GM13976 (cell line): Measurements from ENCODE around the gene PCCB.
"Not testable (repeated sequence)": the region's sequence is repeated elsewhere in the genome, so short reads cannot be mapped to it uniquely, and the experiment has no call there.

ENCODE experiments used
- DNase-seq: peaks from one replicate; pipeline ENCODE4 v3.0.0; 2012; ENCODE audit warnings: low spot score
- CTCF ChIP-seq: IDR thresholded peaks from 2 replicates; pipeline ENCODE4 v1.5.1; 2012; ENCODE audit warnings: borderline replicate concordance, mild to moderate bottlenecking; ENCODE audit not compliant: insufficient read depth; ENCODE audit errors: extremely low read depth, missing control alignments, control extremely low read depth
- in situ Hi-C: fragments of 300-500 bp; cut with MboI; formaldehyde crosslinking; loops from one replicate; pipeline ENCODE4 v1.12.0; 2022; ENCODE audit warnings: low sequenced_read_pairs, mixed read lengths, inconsistent platforms; ENCODE audit not compliant: unreplicated experiment

The PCCB gene

GRCh38 chr3:136258199-136258598 is 8.1 kb downstream of the PCCB start:
- DNase-seq = no peak
- in situ Hi-C loops = no loop called here
- TF ChIP-seq CTCF = no peak

- DNase-seq = no peak
- TF ChIP-seq CTCF = no peak
- in situ Hi-C loops = no loop called here
These were observed 11.7 kb downstream of the PCCB start for GRCh38 chr3:136261826-136262225.

GRCh38 chr3:136262559-136262958 is 12.4 kb downstream of the PCCB start:
- no peak for DNase-seq
- TF ChIP-seq CTCF = no peak
- in situ Hi-C loops = no loop called here

GRCh38 chr3:136263251-136263650 is 13.1 kb downstream of the PCCB start:
- TF ChIP-seq CTCF = no peak
- no peak for DNase-seq
- in situ Hi-C loops = no loop called here

GRCh38 chr3:136266468-136267125 is 16.5 kb downstream of the PCCB start:
- DNase-seq = peak; percentile 43
- in situ Hi-C loops = not testable (repeated sequence)

- DNase-seq = no peak
- in situ Hi-C loops = no loop called here
- TF ChIP-seq CTCF = no peak
These were observed 17.1 kb downstream of the PCCB start for GRCh38 chr3:136267235-136267634.

GRCh38 chr3:136270179-136270578 is 20.0 kb downstream of the PCCB start:
- in situ Hi-C loops = no loop called here
- TF ChIP-seq CTCF = no peak

GRCh38 chr3:136271626-136272025 is 21.5 kb downstream of the PCCB start:
- DNase-seq, in situ Hi-C loops: not testable (repeated sequence)

More at GRCh38 chr3:136270179-136270578, 20.0 kb downstream of the PCCB start:
- peak; percentile 30 for DNase-seq
